SK-N-SH (cell line): Measurements from ENCODE around the gene FAF2. TPM values are rescaled to one million over a fixed set of nuclear protein-coding genes. Genes with fewer than 3 reads are reported as not detected.

Experiments used
- CTCF ChIA-PET: fragments of 300-600, 350-600 bp; formaldehyde crosslinking; extraction: SDS; loops from one replicate; lab custom pipeline; 2021; lab: Yijun Ruan, JAX
- POLR2A ChIA-PET: fragments of 350-600 bp; sonication (Branson Sonifier 250); formaldehyde crosslinking; extraction: SDS; loops from one replicate; lab custom pipeline; 2020; ENCODE audit warnings: antibody characterized with exemption, inconsistent platforms; lab: Yijun Ruan, JAX
- DNase-seq: peaks from one replicate; pipeline ENCODE4 v3.0.0; 2012
- H2AFZ ChIP-seq: fragments of 200-600 bp; sonication (generic); 2 replicates; pipeline ENCODE4 v1.8.1; 2016; ENCODE audit warnings: antibody characterized with exemption, mild to moderate bottlenecking, low read depth
- H3F3A ChIP-seq: fragments of 200-600 bp; sonication (generic); replicated peaks from 2 replicates; pipeline ENCODE3; 2016; ENCODE audit warnings: antibody characterized with exemption, mild to moderate bottlenecking; ENCODE audit not compliant: insufficient read depth
- H3K27ac ChIP-seq, 2 experiments: fragments of 200-500 bp in 1 of 2; fragments of 200-600 bp in 1 of 2; sonication (Bioruptor generic) in 1 of 2; sonication (generic), shearing (Covaris generic) in 1 of 2; 2 replicates each; pipeline versions ENCODE4 v1.5.1 to v1.6.1; 2014 to 2016; ENCODE audit warnings: low read depth in 2 of 2, inconsistent platforms in 1 of 2, low read length in 1 of 2, mild to moderate bottlenecking in 1 of 2, mixed read lengths in 1 of 2
- H3K27me3 ChIP-seq: fragments of 200-600 bp; sonication (generic), shearing (Covaris generic); 2 replicates; pipeline ENCODE4 v1.6.1; 2016; ENCODE audit warnings: mixed run types; ENCODE audit not compliant: insufficient read depth
- H3K36me3 ChIP-seq, 2 experiments: fragments of 200-500 bp in 1 of 2; fragments of 200-600 bp in 1 of 2; sonication (Bioruptor generic) in 1 of 2; sonication (generic) in 1 of 2; replicated peaks in 1 of 2; 2 replicates each; pipeline versions ENCODE3 to v1.5.1; 2014 to 2016; ENCODE audit warnings: low read length in 1 of 2, mild to moderate bottlenecking in 1 of 2; ENCODE audit not compliant: insufficient read depth in 2 of 2, control insufficient read depth in 1 of 2
- H3K4me1 ChIP-seq, 2 experiments: fragments of 200-500 bp in 1 of 2; fragments of 200-600 bp in 1 of 2; sonication (Bioruptor generic) in 1 of 2; sonication (generic), shearing (Covaris generic) in 1 of 2; 2 replicates each; pipeline versions ENCODE4 v1.5.1 to v1.6.1; 2014 to 2016; ENCODE audit warnings: low read depth in 1 of 2, low read length in 1 of 2, mixed run types in 1 of 2; ENCODE audit not compliant: insufficient read depth in 2 of 2, control insufficient read depth in 1 of 2
- H3K4me2 ChIP-seq: fragments of 200-600 bp; sonication (generic), shearing (Covaris generic); 2 replicates; pipeline ENCODE4 v1.6.1; 2017; ENCODE audit warnings: mixed run types
- H3K4me3 ChIP-seq, 2 experiments: fragments of 200-500 bp in 1 of 2; fragments of 200-600 bp in 1 of 2; sonication (Bioruptor generic) in 1 of 2; sonication (generic), shearing (Covaris generic) in 1 of 2; 2 replicates each; pipeline versions ENCODE4 v1.5.1 to v1.8.1; 2014 to 2016; ENCODE audit warnings: low read depth in 2 of 2, inconsistent platforms in 1 of 2, low read length in 1 of 2, mild to moderate bottlenecking in 1 of 2, mixed read lengths in 1 of 2, moderate library complexity in 1 of 2
- H3K79me2 ChIP-seq: fragments of 200-600 bp; sonication (generic); 2 replicates; pipeline ENCODE4 v1.8.1; 2017; ENCODE audit warnings: mild to moderate bottlenecking; ENCODE audit not compliant: insufficient read depth
- H3K9ac ChIP-seq: fragments of 200-600 bp; sonication (generic); 2 replicates; pipeline ENCODE4 v1.6.1; 2017; ENCODE audit warnings: mixed run types
- H3K9me2 ChIP-seq: fragments of 200-600 bp; sonication (generic); 2 replicates; pipeline ENCODE4 v1.6.1; 2017; ENCODE audit warnings: mixed run types
- H3K9me3 ChIP-seq: fragments of 200-600 bp; sonication (generic); 2 replicates; pipeline ENCODE4 v1.6.1; 2017; ENCODE audit warnings: mixed run types, mild to moderate bottlenecking, moderate library complexity
- H4K20me1 ChIP-seq: fragments of 200-600 bp; sonication (generic); 2 replicates; pipeline ENCODE4 v1.6.1; 2017; ENCODE audit warnings: mild to moderate bottlenecking, mixed run types; ENCODE audit not compliant: insufficient read depth
- ELF1 ChIP-seq: IDR thresholded peaks from 2 replicates; pipeline ENCODE4 v1.4.0; 2012
- FOSL2 ChIP-seq: IDR thresholded peaks from 2 replicates; pipeline ENCODE4 v1.4.0; 2012; ENCODE audit warnings: low read depth, mild to moderate bottlenecking, moderate library complexity, borderline replicate concordance
- FOXJ3 ChIP-seq: sonication (generic); formaldehyde crosslinking; IDR thresholded peaks from 2 replicates; pipeline ENCODE4 v1.5.1; 2020; ENCODE audit warnings: mild to moderate bottlenecking, missing genetic modification reagents
- FOXM1 ChIP-seq: IDR thresholded peaks from 2 replicates; pipeline ENCODE4 v1.4.0; 2012; ENCODE audit warnings: low read depth, mild to moderate bottlenecking
- MAX ChIP-seq: IDR thresholded peaks from 2 replicates; pipeline ENCODE4 v1.4.0; 2012; ENCODE audit warnings: low read depth
- MXI1 ChIP-seq: IDR thresholded peaks from 2 replicates; pipeline ENCODE4 v1.6.1; 2012; ENCODE audit warnings: mild to moderate bottlenecking, low read depth, low read length, improper control_type of control experiment
- NFIC ChIP-seq: IDR thresholded peaks from 2 replicates; pipeline ENCODE4 v1.4.0; 2012; ENCODE audit warnings: borderline replicate concordance
- NRF1 ChIP-seq: IDR thresholded peaks from 2 replicates; pipeline ENCODE4 v1.6.1; 2012; ENCODE audit warnings: low read depth, mild to moderate bottlenecking, low read length
- RAD21 ChIP-seq: IDR thresholded peaks from 2 replicates; pipeline ENCODE4 v1.6.1; 2012; ENCODE audit warnings: mild to moderate bottlenecking, low read length
- SIN3A ChIP-seq: IDR thresholded peaks from 2 replicates; pipeline ENCODE4 v1.6.1; 2012; ENCODE audit warnings: low read depth, mild to moderate bottlenecking, low read length, moderate library complexity, borderline replicate concordance
- SMC3 ChIP-seq: IDR thresholded peaks from 2 replicates; pipeline ENCODE4 v1.6.1; 2012; ENCODE audit warnings: low read depth, low read length, improper control_type of control experiment
- TCF12 ChIP-seq: IDR thresholded peaks from 2 replicates; pipeline ENCODE4 v1.4.0; 2012
- USF1 ChIP-seq: IDR thresholded peaks from 2 replicates; pipeline ENCODE4 v1.4.0; 2012; ENCODE audit warnings: low read depth, borderline replicate concordance
- USF2 ChIP-seq: fragments of 150-350 bp; IDR thresholded peaks from 2 replicates; pipeline ENCODE4 v1.6.1; 2017; ENCODE audit warnings: antibody characterized with exemption, low read length, low read depth, borderline replicate concordance
- YY1 ChIP-seq: IDR thresholded peaks from 2 replicates; pipeline ENCODE4 v1.4.0; 2012; ENCODE audit warnings: low read depth, mild to moderate bottlenecking
- WGBS: methylation state at CpG from one replicate; pipeline ENCODE4 v1.1.6; 2017; ENCODE audit warnings: low lambda C conversion rate; 5-methylcytosine and 5-hydroxymethylcytosine counted together
- polyA plus RNA-seq, 3 experiments: library from polyadenylated mRNA; depleted of rRNA; stranded (reverse); fragments of >200 nt; gene quantifications; 2 replicates each; pipeline ENCODE4 v1.2.3, GENCODE V29; 2012
- TF ChIP-seq, protein P1 (sequence below): IDR thresholded peaks from 2 replicates; pipeline ENCODE4 v1.6.1; 2012; ENCODE audit warnings: mild to moderate bottlenecking, low read depth, low read length, moderate library complexity

The FAF2 gene
- polyA plus RNA-seq, 1 of the 3 experiments (the other 2 are of a cell fraction) = 25.5 TPM

- TF ChIP-seq, protein P1, sequence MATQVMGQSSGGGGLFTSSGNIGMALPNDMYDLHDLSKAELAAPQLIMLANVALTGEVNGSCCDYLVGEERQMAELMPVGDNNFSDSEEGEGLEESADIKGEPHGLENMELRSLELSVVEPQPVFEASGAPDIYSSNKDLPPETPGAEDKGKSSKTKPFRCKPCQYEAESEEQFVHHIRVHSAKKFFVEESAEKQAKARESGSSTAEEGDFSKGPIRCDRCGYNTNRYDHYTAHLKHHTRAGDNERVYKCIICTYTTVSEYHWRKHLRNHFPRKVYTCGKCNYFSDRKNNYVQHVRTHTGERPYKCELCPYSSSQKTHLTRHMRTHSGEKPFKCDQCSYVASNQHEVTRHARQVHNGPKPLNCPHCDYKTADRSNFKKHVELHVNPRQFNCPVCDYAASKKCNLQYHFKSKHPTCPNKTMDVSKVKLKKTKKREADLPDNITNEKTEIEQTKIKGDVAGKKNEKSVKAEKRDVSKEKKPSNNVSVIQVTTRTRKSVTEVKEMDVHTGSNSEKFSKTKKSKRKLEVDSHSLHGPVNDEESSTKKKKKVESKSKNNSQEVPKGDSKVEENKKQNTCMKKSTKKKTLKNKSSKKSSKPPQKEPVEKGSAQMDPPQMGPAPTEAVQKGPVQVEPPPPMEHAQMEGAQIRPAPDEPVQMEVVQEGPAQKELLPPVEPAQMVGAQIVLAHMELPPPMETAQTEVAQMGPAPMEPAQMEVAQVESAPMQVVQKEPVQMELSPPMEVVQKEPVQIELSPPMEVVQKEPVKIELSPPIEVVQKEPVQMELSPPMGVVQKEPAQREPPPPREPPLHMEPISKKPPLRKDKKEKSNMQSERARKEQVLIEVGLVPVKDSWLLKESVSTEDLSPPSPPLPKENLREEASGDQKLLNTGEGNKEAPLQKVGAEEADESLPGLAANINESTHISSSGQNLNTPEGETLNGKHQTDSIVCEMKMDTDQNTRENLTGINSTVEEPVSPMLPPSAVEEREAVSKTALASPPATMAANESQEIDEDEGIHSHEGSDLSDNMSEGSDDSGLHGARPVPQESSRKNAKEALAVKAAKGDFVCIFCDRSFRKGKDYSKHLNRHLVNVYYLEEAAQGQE = no peak
- TF ChIP-seq SMC3 (no peak), FOXM1 (no peak), FOXJ3 (CRISPR knock-in tag) (no peak), TCF12 (no peak), SIN3A (peak; percentile 58; the same call in 1 of the 2 replicates), YY1 (peak; percentile 74), FOSL2 (0 out of 2 replicates have a peak, but pooled peaks have one; percentile 22), ELF1 (no peak), USF1 (no peak)
Observed at GRCh38 chr5:176537554-176538229, 89.5 kb downstream of the FAF2 start (continued).

GRCh38 chr5:176538230-176538988 lies 90.2 kb downstream of the FAF2 start:
- POLR2A ChIA-PET = interaction anchor here (0.6 to 1.9 kb wide), 4 partner anchors 9 to 150 kb away, joined by 3 to 10 read pairs (median 5); partner anchors contain the start of genes EIF4E1B, HIGD2A, NOP16 and SNCB
- WGBS = 30% methylated on average over 13 of the region's 13 CpGs

More at GRCh38 chr5:176538230-176538988, 90.2 kb downstream of the FAF2 start:
- Histone ChIP-seq H4K20me1 (peaks cover 21% of the 10 kb centered on the region), H3K27ac (peak overlapping the region; percentile 37 to 81; a peak in 3 of 4 replicates), H3F3A (no peaks in the 10 kb centered on the region), H3K9me2 (no peaks in the 10 kb centered on the region), H3K4me3 (peak overlapping the region; percentile 25 to 97; a peak in 3 of 4 replicates), H3K9ac (no peak overlapping the region), H2AFZ (peak overlapping the region; percentile 48; the same call in 1 of the 2 replicates), H3K9me3 (no peaks in the 10 kb centered on the region), H3K4me1 (peaks cover 16 to 43% of the 10 kb centered on the region in 2 experiments; a peak in 3 of 4 replicates), H3K79me2 (peaks cover 33% of the 10 kb centered on the region), H3K27me3 (no peaks in the 10 kb centered on the region), H3K36me3 (peaks cover 0 to 11% of the 10 kb centered on the region in 2 experiments), H3K4me2 (peak overlapping the region; percentile 71)
- TF ChIP-seq MAX = no peak
- no peak for TF ChIP-seq RAD21
- no peak for TF ChIP-seq FOSL2
- TF ChIP-seq NRF1 = no peak
- no peak for TF ChIP-seq USF1
- no peak for TF ChIP-seq NFIC
- no peak for TF ChIP-seq MXI1
- TF ChIP-seq USF2 = no peak
- CTCF ChIA-PET = interaction anchor here (0.6 to 6.0 kb wide), 4 partner anchors 8 to 122 kb away, joined by 3 to 28 read pairs (median 8); partner anchors contain the start of genes CLTB and FAF2
- DNase-seq = no peak
